MCF 10A (cell line): ENCODE results near the gene GVQW3. TPM values are rescaled to one million over a fixed set of nuclear protein-coding genes. Genes with fewer than 3 reads are reported as not detected.

Source experiments
- BruUV-seq: library from RNA; stranded (reverse); fragments of 400-500 nt; replicated peaks from 2 replicates; lab custom pipeline; 2021; lab: Mats Ljungman, UMichigan
- CTCF ChIA-PET: fragments of 300-600 bp; sonication (Branson Sonifier 250); formaldehyde crosslinking; extraction: SDS; loops from one replicate; lab custom pipeline; 2021; ENCODE audit warnings: antibody characterized with exemption, inconsistent platforms; lab: Yijun Ruan, JAX
- POLR2A ChIA-PET: fragments of 300-600, 350-650 bp; sonication (Branson Sonifier 250); formaldehyde crosslinking; extraction: SDS; loops from one replicate; lab custom pipeline; 2020; ENCODE audit warnings: antibody characterized with exemption, inconsistent platforms; lab: Yijun Ruan, JAX
- DNase-seq: peaks from one replicate; pipeline ENCODE4 v3.0.0-alpha.2; 2018; ENCODE audit not compliant: unreplicated experiment
- H3K27ac Mint-ChIP-seq: one replicate; pipeline ENCODE4 v1.8.0; 2022; ENCODE audit warnings: mild to moderate bottlenecking, low read depth, mixed read lengths; ENCODE audit not compliant: unreplicated experiment
- H3K27me3 Mint-ChIP-seq: one replicate; pipeline ENCODE4 v1.8.0; 2022; ENCODE audit warnings: mixed read lengths; ENCODE audit not compliant: insufficient read depth, unreplicated experiment
- H3K36me3 Mint-ChIP-seq: one replicate; pipeline ENCODE4 v1.8.0; 2022; ENCODE audit warnings: mild to moderate bottlenecking, moderate library complexity, mixed read lengths; ENCODE audit not compliant: insufficient read depth, unreplicated experiment
- H3K4me1 Mint-ChIP-seq: one replicate; pipeline ENCODE4 v1.8.0; 2022; ENCODE audit warnings: mixed read lengths; ENCODE audit not compliant: insufficient read depth, unreplicated experiment
- H3K4me3 Mint-ChIP-seq: one replicate; pipeline ENCODE4 v1.8.0; 2022; ENCODE audit warnings: mild to moderate bottlenecking, moderate library complexity, mixed read lengths; ENCODE audit not compliant: unreplicated experiment
- H3K9me3 Mint-ChIP-seq: one replicate; pipeline ENCODE4 v1.8.0; 2022; ENCODE audit warnings: mixed read lengths; ENCODE audit not compliant: unreplicated experiment
- CTCF ChIP-seq: fragments of 200-600 bp; IDR thresholded peaks from one replicate; pipeline ENCODE4 v1.8.0; 2022; ENCODE audit warnings: antibody characterized with exemption, mild to moderate bottlenecking; ENCODE audit not compliant: unreplicated experiment
- intact Hi-C: fragments of 100-400 bp; cut with micrococcal nuclease; formaldehyde crosslinking; loops from 2 replicates; pipeline ENCODE4 v1.14.1; 2022
- total RNA-seq: library from RNA; stranded (reverse); gene quantifications from 2 replicates; pipeline ENCODE4 v1.2.3, GENCODE V29; 2022

GVQW3 gene
- total RNA-seq, 1 experiment from 2014 or later: 1.5 TPM

GRCh38 chr11:76336597-76336996, 44.5 kb upstream of the GVQW3 start:
- peaks cover 10% of the 10 kb centered on the region for H3K36me3 Mint-ChIP-seq
- no peak for DNase-seq
- intact Hi-C loops: no loop called here
- no peak overlapping the region for H3K4me3 Mint-ChIP-seq
- BruUV-seq: no TSS peak
- POLR2A ChIA-PET: no interaction called here
- no peaks in the 10 kb centered on the region for H3K27me3 Mint-ChIP-seq
- no peaks in the 10 kb centered on the region for H3K4me1 Mint-ChIP-seq
- CTCF ChIA-PET: interaction anchor here (0.7 kb wide), 1 partner anchor 308 kb away, joined by 3 read pairs; no protein-coding TSS in a partner anchor
- TF ChIP-seq CTCF: no peak
- H3K27ac Mint-ChIP-seq: no peak overlapping the region
- H3K9me3 Mint-ChIP-seq: peaks cover 10% of the 10 kb centered on the region

GRCh38 chr11:76337469-76337868, 43.7 kb upstream of the GVQW3 start:
- intact Hi-C loops: no loop called here
- no peaks in the 10 kb centered on the region for H3K4me1 Mint-ChIP-seq
- peaks cover 10% of the 10 kb centered on the region for H3K36me3 Mint-ChIP-seq
- no peak for DNase-seq
- no TSS peak for BruUV-seq
- no peak overlapping the region for H3K27ac Mint-ChIP-seq
- ChIA-PET POLR2A (no interaction called here), CTCF (no interaction called here)
- no peak for TF ChIP-seq CTCF
- H3K4me3 Mint-ChIP-seq: no peak overlapping the region
- H3K27me3 Mint-ChIP-seq: no peaks in the 10 kb centered on the region
- peaks cover 10% of the 10 kb centered on the region for H3K9me3 Mint-ChIP-seq

GRCh38 chr11:76337923-76338322, 43.2 kb upstream of the GVQW3 start:
- Mint-ChIP-seq H3K27ac (no peak overlapping the region), H3K27me3 (no peaks in the 10 kb centered on the region), H3K4me1 (no peaks in the 10 kb centered on the region), H3K36me3 (peaks cover 10% of the 10 kb centered on the region), H3K4me3 (no peak overlapping the region), H3K9me3 (peaks cover 10% of the 10 kb centered on the region)
- BruUV-seq: no TSS peak
- no peak for DNase-seq
- intact Hi-C loops: no loop called here
- no peak for TF ChIP-seq CTCF
- ChIA-PET CTCF (no interaction called here), POLR2A (no interaction called here)

GRCh38 chr11:76339221-76339620, 41.9 kb upstream of the GVQW3 start:
- CTCF ChIA-PET: no interaction called here
- Mint-ChIP-seq H3K27ac (no peak overlapping the region), H3K4me1 (no peaks in the 10 kb centered on the region), H3K27me3 (no peaks in the 10 kb centered on the region), H3K9me3 (peaks cover 10% of the 10 kb centered on the region), H3K36me3 (peaks cover 7% of the 10 kb centered on the region), H3K4me3 (no peak overlapping the region)
- BruUV-seq: no TSS peak
- no peak for TF ChIP-seq CTCF
- intact Hi-C loops: no loop called here
- no peak for DNase-seq
- POLR2A ChIA-PET: no interaction called here
